HG02852 (cell line): ENCODE data around the gene FSTL5.

ENCODE experiments used
- ATAC-seq: cut with Tn5 transposase; IDR thresholded peaks from one replicate; pipeline ENCODE4 v1.9.1; 2021; ENCODE audit warnings: mild to moderate bottlenecking, moderate library complexity; ENCODE audit not compliant: unreplicated experiment

The FSTL5 gene

GRCh38 chr4:161345741-161346140 is 818.1 kb downstream of the FSTL5 start:
- ATAC-seq: no peak

DNA sequence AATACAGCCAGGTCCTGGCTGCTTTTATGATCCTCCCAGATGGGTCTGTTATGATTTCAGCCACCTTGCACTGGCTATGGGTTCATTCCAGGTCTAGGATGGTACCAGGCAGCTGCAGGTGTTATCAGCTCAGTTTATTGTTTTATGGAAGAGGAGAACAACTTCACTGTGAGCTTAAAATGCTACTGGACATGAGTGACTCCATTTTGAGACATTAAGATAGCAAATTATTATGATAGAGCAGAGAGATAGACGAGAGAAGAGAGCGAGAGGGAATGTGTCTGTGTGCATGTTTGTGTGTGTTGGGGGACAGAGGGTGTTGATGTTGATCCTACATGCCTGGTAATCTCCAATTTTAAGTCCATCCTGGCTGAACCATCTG is 820.2 kb downstream of the FSTL5 start:
- ATAC-seq: no peak

- no peak for ATAC-seq
Measured at GRCh38 chr4:161342881-161343568, 820.8 kb downstream of the FSTL5 start.

- ATAC-seq: no peak
Measured at GRCh38 chr4:161336621-161337020, 827.2 kb downstream of the FSTL5 start.

DNA sequence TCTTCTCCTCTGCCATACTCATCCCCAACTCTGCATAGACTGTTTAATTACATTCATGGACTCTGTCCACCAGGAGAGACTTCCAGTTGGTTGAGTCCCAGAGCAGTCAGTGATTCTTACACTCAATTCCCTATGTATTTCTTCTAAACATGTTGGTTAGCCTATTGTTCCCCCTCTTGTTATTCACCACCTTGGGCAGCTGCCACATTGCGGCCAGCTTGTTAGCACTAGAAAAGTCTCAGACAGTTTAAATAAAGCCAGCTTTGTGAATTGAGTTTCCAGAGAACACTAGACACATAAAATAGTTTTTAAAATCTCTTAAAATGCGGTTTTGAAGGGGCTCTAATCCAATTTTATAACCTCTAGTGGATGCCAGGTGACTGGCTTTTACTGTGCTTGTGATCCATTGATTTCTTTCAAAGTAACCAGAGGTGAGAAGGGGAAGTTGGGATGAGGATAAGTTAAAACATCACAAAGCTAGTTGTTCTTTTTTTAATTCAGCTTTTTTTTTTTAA is 827.7 kb downstream of the FSTL5 start:
- no peak for ATAC-seq
